ENCODE measurements around the gene TEX264. TPM values are rescaled to one million over a fixed set of nuclear protein-coding genes. Genes with fewer than 3 reads are reported as not detected.

The TEX264 gene
- total RNA-seq, 4 donors from 2014 or later = 60.9 to 116 (median 88.2) TPM

DNA sequence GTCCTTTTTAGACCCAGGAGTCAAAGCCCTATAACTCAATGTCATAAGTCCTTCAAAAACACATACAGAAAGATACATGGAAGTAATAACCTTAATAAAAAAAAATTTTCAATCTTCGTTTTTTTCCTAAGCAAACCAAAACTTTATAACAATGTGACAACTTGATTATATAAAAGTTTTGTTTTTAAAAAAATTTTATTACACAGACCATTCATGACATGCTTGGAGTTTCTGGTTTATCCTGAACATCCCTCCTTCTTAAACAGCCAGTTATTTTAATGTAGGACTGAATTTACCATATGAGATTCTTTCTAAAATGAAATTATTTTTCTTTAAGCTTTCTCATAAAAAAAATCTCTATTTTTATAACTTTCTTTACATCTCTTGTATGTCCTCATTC lies 77.3 kb downstream of the TEX264 start:
- in situ Hi-C loops (cut with MboI; ENCODE audit: low pct_ligation_motif_present in 1 of 4, low pct_unique_long_range_greater_than_20kb in 1 of 4, low sequenced_read_pairs in 3 of 4) (no loop called here), intact Hi-C loops (cut with DNase I; ENCODE audit: low total_unique reads) (no loop called here)
- Histone ChIP-seq H3K27me3 (peaks cover 2% of the 10 kb centered on the region), H3K9me3 (no peaks in the 10 kb centered on the region), H3K4me3 (no peak overlapping the region), H3K36me3 (no peaks in the 10 kb centered on the region), H3K4me1 (no peaks in the 10 kb centered on the region), H3K27ac (no peak overlapping the region)
- TF ChIP-seq, protein P1, sequence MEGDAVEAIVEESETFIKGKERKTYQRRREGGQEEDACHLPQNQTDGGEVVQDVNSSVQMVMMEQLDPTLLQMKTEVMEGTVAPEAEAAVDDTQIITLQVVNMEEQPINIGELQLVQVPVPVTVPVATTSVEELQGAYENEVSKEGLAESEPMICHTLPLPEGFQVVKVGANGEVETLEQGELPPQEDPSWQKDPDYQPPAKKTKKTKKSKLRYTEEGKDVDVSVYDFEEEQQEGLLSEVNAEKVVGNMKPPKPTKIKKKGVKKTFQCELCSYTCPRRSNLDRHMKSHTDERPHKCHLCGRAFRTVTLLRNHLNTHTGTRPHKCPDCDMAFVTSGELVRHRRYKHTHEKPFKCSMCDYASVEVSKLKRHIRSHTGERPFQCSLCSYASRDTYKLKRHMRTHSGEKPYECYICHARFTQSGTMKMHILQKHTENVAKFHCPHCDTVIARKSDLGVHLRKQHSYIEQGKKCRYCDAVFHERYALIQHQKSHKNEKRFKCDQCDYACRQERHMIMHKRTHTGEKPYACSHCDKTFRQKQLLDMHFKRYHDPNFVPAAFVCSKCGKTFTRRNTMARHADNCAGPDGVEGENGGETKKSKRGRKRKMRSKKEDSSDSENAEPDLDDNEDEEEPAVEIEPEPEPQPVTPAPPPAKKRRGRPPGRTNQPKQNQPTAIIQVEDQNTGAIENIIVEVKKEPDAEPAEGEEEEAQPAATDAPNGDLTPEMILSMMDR (IDR thresholded peaks at IDR 0.05) = no peak
- TF ChIP-seq EP300 (IDR thresholded peaks at IDR 0.05; ENCODE audit: low read depth) (no peak), POLR2AphosphoS5 (IDR thresholded peaks at IDR 0.05) (no peak), POLR2A (IDR thresholded peaks at IDR 0.05) (no peak)
- no peak for DNase-seq
- 36 to 64% methylated on average over 1 of the region's 1 CpG for WGBS, 2 donors (ENCODE audit: low coverage in 1 of 2)

DNA sequence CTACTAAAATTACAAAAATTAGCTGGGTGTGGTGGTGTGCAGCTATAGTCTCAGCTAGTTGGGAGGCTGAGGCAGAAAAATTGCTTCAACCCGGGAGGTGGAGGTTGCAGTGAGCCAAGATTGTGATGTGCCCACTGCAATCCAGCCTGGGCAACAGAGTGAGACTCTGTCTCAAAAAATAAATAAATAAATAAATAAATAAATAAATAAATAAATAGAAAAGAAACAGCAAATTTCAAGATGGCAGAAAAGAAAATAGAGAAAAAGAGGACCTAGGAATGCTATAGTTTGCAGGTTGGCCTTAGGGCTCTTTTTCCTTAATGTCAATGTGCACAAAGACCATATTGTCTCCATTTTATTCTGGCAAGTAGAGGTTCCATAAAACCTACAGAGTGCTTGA lies 79.8 kb downstream of the TEX264 start:
- 100% methylated on average over 1 of the region's 1 CpG; no CpG with 5 or more reads in 1 of the 2 donors for WGBS, 2 donors (ENCODE audit: low coverage in 1 of 2)

DNA sequence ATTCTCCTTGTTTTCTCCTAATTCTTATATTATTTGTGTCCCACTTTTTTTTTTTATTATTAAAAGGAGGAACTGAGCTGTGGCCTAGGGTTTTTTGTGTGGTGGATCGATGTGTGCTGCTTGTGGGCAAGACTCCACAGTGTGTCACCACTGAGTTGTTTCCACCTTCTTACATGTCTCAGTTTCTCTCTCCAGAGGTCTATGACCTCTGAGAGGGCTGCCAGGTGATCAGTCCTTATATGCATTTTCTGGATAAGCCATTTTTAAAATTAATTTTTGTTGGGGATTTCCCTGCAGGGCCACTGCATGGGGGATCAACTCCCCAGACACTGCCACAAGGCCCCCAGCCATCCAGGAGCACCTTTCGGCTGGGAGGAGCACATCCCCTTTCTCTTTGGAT lies 80.2 kb downstream of the TEX264 start:
- H3K9me3 ChIP-seq = peaks cover 0 to 4% of the 10 kb centered on the region in 2 donors
- in situ Hi-C loops (cut with MboI; ENCODE audit: low pct_ligation_motif_present in 1 of 4, low pct_unique_long_range_greater_than_20kb in 1 of 4, low sequenced_read_pairs in 3 of 4) = no loop called here
- WGBS, 2 donors (ENCODE audit: low coverage in 1 of 2) = 64 to 87% methylated on average over 2 of the region's 2 CpGs

More for the DNA sequence above, 79.8 kb downstream of the TEX264 start:
- peaks cover 0 to 4% of the 10 kb centered on the region in 2 donors for H3K9me3 ChIP-seq
- no peak overlapping the region for H3K4me3 ChIP-seq
- no peaks in the 10 kb centered on the region for H3K36me3 ChIP-seq
- H3K27me3 ChIP-seq = peaks cover 8% of the 10 kb centered on the region
- intact Hi-C loops (cut with DNase I; ENCODE audit: low total_unique reads) (no loop called here), in situ Hi-C loops (cut with MboI; ENCODE audit: low pct_ligation_motif_present in 1 of 4, low pct_unique_long_range_greater_than_20kb in 1 of 4, low sequenced_read_pairs in 3 of 4) (no loop called here)
- no peak for DNase-seq
- no peak overlapping the region for H3K27ac ChIP-seq
- no peaks in the 10 kb centered on the region for H3K4me1 ChIP-seq
- TF ChIP-seq EP300 (IDR thresholded peaks at IDR 0.05; ENCODE audit: low read depth) = no peak
- TF ChIP-seq POLR2AphosphoS5 (IDR thresholded peaks at IDR 0.05) = no peak
- TF ChIP-seq, protein P1 (IDR thresholded peaks at IDR 0.05) = no peak
- TF ChIP-seq POLR2A (IDR thresholded peaks at IDR 0.05) = no peak

More for the DNA sequence above, 80.2 kb downstream of the TEX264 start:
- H3K27me3 ChIP-seq = peaks cover 8% of the 10 kb centered on the region
- H3K36me3 ChIP-seq = no peaks in the 10 kb centered on the region
- no peak for DNase-seq
- no peak overlapping the region for H3K4me3 ChIP-seq
- no peak overlapping the region for H3K27ac ChIP-seq
- intact Hi-C loops (cut with DNase I; ENCODE audit: low total_unique reads) = no loop called here
- H3K4me1 ChIP-seq = no peaks in the 10 kb centered on the region
- TF ChIP-seq, protein P1 (IDR thresholded peaks at IDR 0.05) = no peak
- TF ChIP-seq POLR2A (IDR thresholded peaks at IDR 0.05) (no peak), POLR2AphosphoS5 (IDR thresholded peaks at IDR 0.05) (no peak), EP300 (IDR thresholded peaks at IDR 0.05; ENCODE audit: low read depth) (no peak)

Small RNA genes lying within 50 kb of the gene (small RNA-seq; reads per million reads assigned to genes)
- 4,560 to 23,142 (median 8,759) reads per million in 4 donors for gene RNA5SP132

Other genes with a start within 250 kb of the TEX264 start
- 10 to 100 TPM; 13.8 to 17.8 (median 14.9) TPM for gene DCAF1, start 171.2 kb upstream of the TEX264 start, total RNA-seq
- 10 to 100 TPM; 13.1 to 24.9 (median 18.2) TPM for gene RAD54L2, start 132.5 kb upstream of the TEX264 start, total RNA-seq
- under 1 TPM in 2 of 4 donors, not detected in 2; 0.16 to 0.27 TPM for gene GRM2, start 35.8 kb downstream of the TEX264 start, total RNA-seq
- not detected for gene IQCF6, start 108.0 kb downstream of the TEX264 start, total RNA-seq
- gene IQCF2, start 190.4 kb downstream of the TEX264 start, total RNA-seq = not detected
- not detected for gene IQCF5, start 204.3 kb downstream of the TEX264 start, total RNA-seq
- gene IQCF1, start 232.1 kb downstream of the TEX264 start, total RNA-seq = not detected